ENCODE measurements around the gene EDEM2.
"Not testable (repeated sequence)": the region's sequence is repeated elsewhere in the genome, so short reads cannot be mapped to it uniquely, and the experiment has no call there.

Gene EDEM2

GRCh38 chr20:35125753-35126152, 21.4 kb downstream of the EDEM2 start:
- DNase-seq = no peak

- no peak for DNase-seq
Observed at GRCh38 chr20:35122756-35123405, 24.3 kb downstream of the EDEM2 start.

GRCh38 chr20:35121186-35121585, 25.9 kb downstream of the EDEM2 start:
- no peak for DNase-seq

GRCh38 chr20:35120012-35120701, 27.0 kb downstream of the EDEM2 start:
- peak; percentile 24 for DNase-seq

- DNase-seq = no peak
Observed at GRCh38 chr20:35117629-35118028, 29.5 kb downstream of the EDEM2 start.

GRCh38 chr20:35117196-35117595, 29.9 kb downstream of the EDEM2 start:
- no peak for DNase-seq

- DNase-seq = no peak
Observed at GRCh38 chr20:35116258-35116657, 30.9 kb downstream of the EDEM2 start.

GRCh38 chr20:35115606-35116005, 31.5 kb downstream of the EDEM2 start:
- DNase-seq = no peak

- not testable (repeated sequence) for DNase-seq
Observed at GRCh38 chr20:35112276-35112675, 34.9 kb downstream of the EDEM2 start.

- peak; percentile 78 for DNase-seq
Observed at GRCh38 chr20:35111141-35111888, 35.8 kb downstream of the EDEM2 start.

- DNase-seq = no peak
Observed at GRCh38 chr20:35108921-35109320, 38.2 kb downstream of the EDEM2 start.

GRCh38 chr20:35106827-35107380, 40.2 kb downstream of the EDEM2 start:
- DNase-seq = no peak

GRCh38 chr20:35104685-35105295, 42.3 kb downstream of the EDEM2 start:
- no peak for DNase-seq

GRCh38 chr20:35101620-35102019, 45.5 kb downstream of the EDEM2 start:
- DNase-seq = no peak

GRCh38 chr20:35093267-35093884, 53.8 kb downstream of the EDEM2 start:
- DNase-seq = peak; percentile 81

- DNase-seq = peak; percentile 89
Observed at GRCh38 chr20:35092524-35093266, 54.4 kb downstream of the EDEM2 start, which contains the start of gene TRPC4AP. TRPC4AP (minus strand) TSS chr20:35092807; CDS start chr20:35092781, 26 bp downstream.

- DNase-seq = no peak
Observed at GRCh38 chr20:35091816-35092523, 55.2 kb downstream of the EDEM2 start.

- DNase-seq = no peak
Observed at GRCh38 chr20:35088231-35089145, 58.6 kb downstream of the EDEM2 start.

- no peak for DNase-seq
Observed at GRCh38 chr20:35087791-35088190, 59.3 kb downstream of the EDEM2 start.

- no peak for DNase-seq
Observed at GRCh38 chr20:35087355-35087754, 59.8 kb downstream of the EDEM2 start.
